ENCODE results near the gene ZMYND8.

- no peak for TF ChIP-seq CTCF (IDR thresholded peaks at IDR 0.05)
- no peak for TF ChIP-seq POLR2A (IDR thresholded peaks at IDR 0.05)
These were observed 5.6 kb downstream of the ZMYND8 start for GRCh38 chr20:47350691-47351545.

Data from testis (tissue), 2 donors.